ENCODE data around the gene TNFRSF1A.

Gene TNFRSF1A

GRCh38 chr12:6374028-6374785, 32.3 kb upstream of the TNFRSF1A start:
- no peak for DNase-seq

- DNase-seq: no peak
Measured at GRCh38 chr12:6373022-6373787, 31.3 kb upstream of the TNFRSF1A start.

DNA sequence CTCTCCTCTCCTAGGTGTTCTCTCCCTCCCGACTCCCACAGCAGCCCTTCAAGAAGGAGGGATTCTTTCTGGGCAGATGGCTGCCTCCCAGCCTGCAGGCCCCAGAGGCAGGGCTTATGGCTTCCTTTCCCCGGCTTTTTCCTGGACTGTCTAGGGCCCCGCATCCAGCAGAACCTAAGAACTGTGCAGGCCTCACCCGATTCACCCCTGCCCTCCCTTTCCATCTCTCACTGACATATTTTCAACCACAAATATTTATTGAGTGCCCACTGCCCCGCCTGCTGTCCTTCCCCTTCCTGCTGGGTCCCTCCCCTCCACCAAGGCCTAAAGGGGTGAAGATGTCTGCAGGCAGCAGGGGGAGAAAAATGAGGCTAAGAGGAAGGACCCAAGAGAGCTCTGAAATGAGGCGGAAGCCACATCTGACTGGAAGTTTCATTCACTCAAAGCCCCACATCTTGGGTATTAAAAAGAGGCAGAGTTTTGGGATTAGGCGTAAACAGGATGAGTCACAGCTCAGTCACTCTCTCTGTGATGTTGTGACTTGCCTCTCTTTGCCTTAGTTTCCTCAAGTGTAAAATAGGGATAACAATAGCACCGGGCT, 30.6 kb upstream of the TNFRSF1A start:
- DNase-seq: no peak

GRCh38 chr12:6370994-6371754, 29.3 kb upstream of the TNFRSF1A start:
- no peak for DNase-seq

GRCh38 chr12:6370576-6370935, 28.7 kb upstream of the TNFRSF1A start:
- DNase-seq: no peak

GRCh38 chr12:6369916-6370575, 28.2 kb upstream of the TNFRSF1A start:
- DNase-seq: no peak

GRCh38 chr12:6368906-6369525, 27.1 kb upstream of the TNFRSF1A start:
- no peak for DNase-seq

DNA sequence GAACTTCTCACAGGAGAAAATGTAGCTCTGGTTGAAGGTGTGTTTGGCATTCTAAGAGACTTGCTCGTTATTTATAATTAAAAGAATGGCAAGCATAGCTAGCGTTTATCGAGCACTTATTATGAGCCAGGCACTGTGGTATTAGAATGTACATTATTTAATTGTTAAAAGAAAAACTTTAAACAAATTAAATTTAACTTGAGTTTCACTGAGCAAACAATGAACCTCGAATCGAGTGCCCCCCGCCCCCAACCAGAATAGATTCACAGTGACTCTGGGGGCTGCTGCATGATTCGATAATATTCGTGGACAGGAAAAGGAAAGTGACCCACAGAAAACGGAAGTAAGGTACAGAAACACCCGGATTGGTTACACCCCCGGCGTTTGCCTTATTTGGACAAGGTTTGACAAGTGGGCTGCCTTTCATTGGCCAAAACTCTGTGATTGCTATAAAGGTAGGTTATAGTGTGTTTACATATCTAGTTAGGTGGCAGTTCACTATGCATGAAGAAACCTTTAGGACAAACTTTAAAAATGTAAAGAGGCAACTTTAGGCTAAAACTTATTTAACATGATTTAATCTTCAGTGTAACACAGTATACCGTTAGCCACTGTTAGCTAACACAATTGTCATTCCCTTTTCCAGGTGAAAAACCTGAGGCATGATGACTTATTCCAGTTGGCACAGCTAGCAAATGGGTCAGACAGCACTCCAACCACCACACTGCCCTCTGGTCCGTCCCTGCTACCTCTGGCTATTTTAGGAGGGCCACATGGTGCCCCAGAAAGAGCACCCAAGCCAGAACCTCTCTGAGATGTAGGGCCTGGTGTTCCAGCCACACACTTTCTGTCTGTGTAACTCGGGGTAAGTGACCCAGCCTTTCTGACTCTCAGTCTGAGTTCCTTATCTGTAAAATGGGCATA, 26.4 kb upstream of the TNFRSF1A start:
- no peak for DNase-seq

GRCh38 chr12:6367065-6367968, 25.4 kb upstream of the TNFRSF1A start:
- no peak for DNase-seq

DNA sequence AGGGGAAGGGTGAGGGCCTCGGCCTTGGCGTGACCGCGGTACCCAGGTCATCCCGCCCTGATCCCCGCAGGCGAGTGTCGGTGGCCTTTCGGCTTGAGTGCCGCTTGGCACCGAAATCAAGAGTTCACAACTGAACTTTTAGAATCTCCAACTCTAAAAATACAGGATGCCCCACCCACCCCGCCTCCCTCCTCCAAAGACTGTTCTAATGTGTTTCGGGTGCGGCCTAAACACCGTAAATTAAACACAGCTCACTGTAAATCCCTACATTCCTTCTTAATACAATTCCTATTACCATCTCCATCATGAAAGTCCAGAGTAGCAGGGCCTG, 22.1 kb upstream of the TNFRSF1A start:
- DNase-seq: no peak

GRCh38 chr12:6363330-6364043, 21.6 kb upstream of the TNFRSF1A start:
- DNase-seq: no peak

DNA sequence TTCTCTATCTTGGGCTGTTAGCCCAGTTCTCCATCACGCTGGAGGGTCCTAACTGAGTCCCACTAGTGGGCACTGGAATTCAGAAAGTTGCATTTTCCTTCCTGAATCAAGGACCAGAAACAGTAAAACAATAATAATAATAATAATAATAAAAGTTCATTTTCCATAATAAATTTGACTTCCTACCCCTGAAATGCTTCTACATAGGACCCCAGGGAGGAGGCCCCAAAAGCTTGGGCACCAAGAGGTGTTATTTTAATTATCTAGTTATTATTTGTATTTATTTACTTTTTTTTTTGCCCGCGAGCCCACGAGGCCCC, 21.1 kb upstream of the TNFRSF1A start:
- no peak for DNase-seq

DNA sequence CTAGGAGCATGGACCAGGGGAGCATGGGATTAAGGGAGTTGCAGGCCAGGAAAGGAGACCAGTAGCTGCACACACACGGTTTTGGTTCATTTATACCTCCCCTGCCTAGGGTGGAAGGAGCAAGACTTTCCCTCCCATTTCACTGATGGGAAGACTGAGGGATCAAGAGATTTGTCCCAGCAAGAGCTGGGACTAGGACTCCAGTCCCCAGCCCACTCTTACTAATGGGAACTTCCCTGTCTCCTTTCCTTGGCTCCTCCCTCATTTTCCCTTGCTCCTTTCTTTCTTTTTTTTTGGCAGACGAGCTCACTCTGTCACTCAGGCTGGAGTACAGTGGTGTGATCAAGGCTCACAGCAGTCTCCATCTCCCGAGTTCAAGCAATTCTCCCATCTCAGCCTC, 20.5 kb upstream of the TNFRSF1A start:
- no peak for DNase-seq

DNA sequence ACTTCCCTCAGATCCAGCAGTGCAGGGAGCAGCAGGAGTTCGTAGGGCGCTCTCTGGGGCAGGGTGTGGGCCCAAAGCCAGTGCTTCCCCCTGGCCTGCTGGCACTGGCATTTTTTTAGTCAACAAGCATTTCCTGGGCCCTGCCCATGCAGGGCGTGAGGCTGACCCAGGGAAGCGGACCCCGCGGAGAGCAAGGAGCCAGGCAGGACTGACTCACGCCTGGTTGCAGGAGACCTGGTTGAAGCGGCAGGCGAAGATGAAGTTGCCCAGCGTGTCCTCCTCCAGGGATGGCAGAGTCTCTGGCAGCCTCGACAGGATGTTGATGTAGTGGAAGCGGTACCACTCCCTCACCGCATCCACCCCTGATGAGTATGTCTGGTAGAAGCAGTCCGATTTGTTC, 20.0 kb upstream of the TNFRSF1A start:
- no peak for DNase-seq

DNA sequence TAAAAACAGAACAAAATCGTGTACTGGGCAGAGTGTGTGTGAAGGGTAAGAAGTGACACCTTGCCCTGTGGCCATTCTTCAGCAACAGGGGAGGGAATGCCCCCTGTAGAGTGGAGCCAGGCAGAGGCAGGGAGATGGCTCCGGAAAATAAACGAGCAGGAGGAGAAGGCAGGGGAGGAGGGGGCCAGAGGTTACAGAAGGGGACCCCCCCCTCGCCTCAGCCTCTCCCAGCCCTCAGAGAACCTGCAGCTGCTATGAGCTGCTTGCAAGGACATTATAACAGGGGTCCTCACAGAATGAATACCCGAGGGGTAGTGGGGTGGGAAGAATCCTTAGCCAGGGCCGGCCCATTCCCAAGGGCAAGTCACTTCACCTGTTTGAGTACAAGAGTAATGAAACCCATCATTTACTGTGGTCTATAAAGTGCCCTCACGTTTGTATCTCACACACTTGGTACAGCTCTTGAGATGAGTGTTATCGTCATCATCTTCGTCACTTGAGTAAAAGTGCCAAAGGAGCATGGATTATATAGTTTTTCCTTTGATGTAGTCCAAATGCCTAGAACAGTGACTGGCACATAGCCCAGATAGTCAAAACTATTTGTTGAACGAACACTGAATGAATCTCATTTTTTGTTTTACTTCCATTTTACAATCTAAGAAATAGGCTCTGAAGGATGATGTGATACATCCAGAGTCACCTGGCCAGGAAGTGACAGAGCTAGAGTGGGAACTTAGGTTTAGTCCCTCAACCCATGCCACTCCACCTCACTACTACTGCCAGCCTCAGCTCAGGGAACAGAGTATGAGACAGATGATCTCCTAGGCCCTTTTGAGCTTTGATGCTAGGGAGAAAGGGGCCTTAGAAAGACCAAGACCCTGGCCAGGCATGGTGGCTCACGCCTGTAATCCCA, 19.0 kb upstream of the TNFRSF1A start:
- no peak for DNase-seq

DNA sequence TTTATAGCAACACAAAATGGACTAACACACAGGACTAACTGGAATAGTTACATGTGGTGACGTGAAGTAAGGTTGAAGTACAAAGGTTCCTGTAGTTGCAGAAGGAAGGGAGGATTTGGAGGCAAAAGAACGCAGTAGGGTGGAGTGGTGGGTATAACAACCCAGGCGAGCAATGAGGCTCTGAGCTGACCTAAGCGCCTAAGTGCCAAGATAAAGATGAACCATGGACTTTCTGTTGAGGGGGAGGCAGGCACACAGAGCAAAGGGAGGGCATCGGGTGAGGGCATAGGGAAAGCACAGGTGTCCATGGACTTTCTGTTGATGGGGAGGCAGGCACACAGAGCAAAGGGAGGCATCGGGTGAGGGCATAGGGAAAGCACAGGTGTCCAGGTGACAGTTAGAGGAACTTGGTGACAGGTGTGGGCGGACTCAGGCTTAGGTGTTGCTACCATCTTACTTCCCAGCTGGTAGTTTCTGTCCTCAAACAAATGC, 18.2 kb upstream of the TNFRSF1A start:
- DNase-seq: no peak

GRCh38 chr12:6358881-6359280, 17.0 kb upstream of the TNFRSF1A start:
- DNase-seq: no peak

DNA sequence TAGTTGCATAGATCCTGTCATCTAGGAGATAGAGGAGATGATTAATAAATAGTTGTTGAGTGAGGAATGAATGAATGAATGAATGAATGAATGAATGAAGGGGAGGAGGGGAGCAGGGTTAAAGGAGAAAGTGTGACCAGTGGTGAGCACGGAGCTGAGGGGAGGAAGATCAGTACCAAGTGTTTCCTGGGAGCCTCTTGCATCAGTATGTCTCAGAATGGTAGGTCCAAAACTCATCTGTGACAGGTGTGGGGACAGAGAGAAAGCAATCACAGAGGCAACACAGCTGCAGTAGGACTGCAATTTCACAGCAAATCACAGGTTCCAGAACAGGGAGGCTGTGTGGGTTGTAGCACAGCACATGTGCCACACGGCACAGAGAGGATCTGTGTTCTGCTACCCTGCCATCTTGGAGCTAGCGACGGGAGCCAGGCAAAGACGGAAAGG, 14.5 kb upstream of the TNFRSF1A start:
- DNase-seq: no peak

All from NCI-H1694 (cell line).